ENCODE measurements around the gene VN1R5. TPM values are rescaled to one million over a fixed set of nuclear protein-coding genes. Genes with fewer than 3 reads are reported as not detected.
A peak's percentile ranks its signal among the peaks of the same experiment; 100 is the strongest.

VN1R5 gene
- total RNA-seq, 1 donor from 2014 or later: not detected

- no peak overlapping the region for H3K27ac Mint-ChIP-seq (ENCODE audit: unreplicated experiment)
These were observed 44.0 kb downstream of the VN1R5 start for GRCh38 chr1:247299723-247300381.

GRCh38 chr1:247300491-247301175 is 44.8 kb downstream of the VN1R5 start:
- no peak for TF ChIP-seq CTCF (IDR thresholded peaks at IDR 0.05; ENCODE audit: unreplicated experiment)
- H3K27me3 Mint-ChIP-seq (ENCODE audit: unreplicated experiment): peaks cover 9% of the 10 kb centered on the region
- peaks cover 59% of the 10 kb centered on the region for H3K36me3 Mint-ChIP-seq (ENCODE audit: low read depth, unreplicated experiment)
- no peak for DNase-seq (ENCODE audit: low spot score)
- H3K27ac Mint-ChIP-seq (ENCODE audit: unreplicated experiment): no peak overlapping the region
- peaks cover 3% of the 10 kb centered on the region for H3K4me1 Mint-ChIP-seq (ENCODE audit: unreplicated experiment)
- H3K4me3 Mint-ChIP-seq (ENCODE audit: unreplicated experiment): no peak overlapping the region
- no peaks in the 10 kb centered on the region for H3K9me3 Mint-ChIP-seq (ENCODE audit: unreplicated experiment)

More at GRCh38 chr1:247299723-247300381, 44.0 kb downstream of the VN1R5 start:
- Mint-ChIP-seq H3K36me3 (ENCODE audit: low read depth, unreplicated experiment) (peaks cover 53% of the 10 kb centered on the region), H3K27me3 (ENCODE audit: unreplicated experiment) (peaks cover 9% of the 10 kb centered on the region), H3K9me3 (ENCODE audit: unreplicated experiment) (no peaks in the 10 kb centered on the region), H3K4me3 (ENCODE audit: unreplicated experiment) (peak overlapping the region; percentile 11), H3K4me1 (ENCODE audit: unreplicated experiment) (peaks cover 5% of the 10 kb centered on the region)
- no peak for TF ChIP-seq CTCF (IDR thresholded peaks at IDR 0.05; ENCODE audit: unreplicated experiment)
- DNase-seq (ENCODE audit: low spot score): no peak

GRCh38 chr1:247301176-247301540 is 45.3 kb downstream of the VN1R5 start:
- H3K4me3 Mint-ChIP-seq (ENCODE audit: unreplicated experiment): no peak overlapping the region
- H3K9me3 Mint-ChIP-seq (ENCODE audit: unreplicated experiment): no peaks in the 10 kb centered on the region
- TF ChIP-seq CTCF (IDR thresholded peaks at IDR 0.05; ENCODE audit: unreplicated experiment): no peak
- H3K36me3 Mint-ChIP-seq (ENCODE audit: low read depth, unreplicated experiment): peaks cover 62% of the 10 kb centered on the region
- peaks cover 5% of the 10 kb centered on the region for H3K4me1 Mint-ChIP-seq (ENCODE audit: unreplicated experiment)
- H3K27me3 Mint-ChIP-seq (ENCODE audit: unreplicated experiment): peaks cover 9% of the 10 kb centered on the region
- no peak for DNase-seq (ENCODE audit: low spot score)
- no peak overlapping the region for H3K27ac Mint-ChIP-seq (ENCODE audit: unreplicated experiment)

- Mint-ChIP-seq H3K4me3 (ENCODE audit: unreplicated experiment) (peak overlapping the region; percentile 2), H3K9me3 (ENCODE audit: unreplicated experiment) (no peaks in the 10 kb centered on the region), H3K27ac (ENCODE audit: unreplicated experiment) (no peak overlapping the region), H3K36me3 (ENCODE audit: low read depth, unreplicated experiment) (peaks cover 72% of the 10 kb centered on the region), H3K4me1 (ENCODE audit: unreplicated experiment) (peaks cover 5% of the 10 kb centered on the region), H3K27me3 (ENCODE audit: unreplicated experiment) (peaks cover 7% of the 10 kb centered on the region)
- no peak for TF ChIP-seq CTCF (IDR thresholded peaks at IDR 0.05; ENCODE audit: unreplicated experiment)
- DNase-seq (ENCODE audit: low spot score): no peak
These were observed 47.3 kb downstream of the VN1R5 start for GRCh38 chr1:247303216-247303615.

GRCh38 chr1:247304031-247304430 is 48.2 kb downstream of the VN1R5 start:
- peaks cover 73% of the 10 kb centered on the region for H3K36me3 Mint-ChIP-seq (ENCODE audit: low read depth, unreplicated experiment)
- peak overlapping the region; percentile 50 for H3K4me3 Mint-ChIP-seq (ENCODE audit: unreplicated experiment)
- H3K27ac Mint-ChIP-seq (ENCODE audit: unreplicated experiment): no peak overlapping the region
- no peak for DNase-seq (ENCODE audit: low spot score)
- H3K9me3 Mint-ChIP-seq (ENCODE audit: unreplicated experiment): no peaks in the 10 kb centered on the region
- TF ChIP-seq CTCF (IDR thresholded peaks at IDR 0.05; ENCODE audit: unreplicated experiment): no peak
- H3K27me3 Mint-ChIP-seq (ENCODE audit: unreplicated experiment): peaks cover 7% of the 10 kb centered on the region
- peaks cover 5% of the 10 kb centered on the region for H3K4me1 Mint-ChIP-seq (ENCODE audit: unreplicated experiment)
